HG02852 (cell line): ENCODE data around the gene ZNF22.
A peak's percentile ranks its signal among the peaks of the same experiment; 100 is the strongest.
"Not testable (repeated sequence)": the region's sequence is repeated elsewhere in the genome, so short reads cannot be mapped to it uniquely, and the experiment has no call there.

Source experiments
- ATAC-seq: cut with Tn5 transposase; IDR thresholded peaks from one replicate; pipeline ENCODE4 v1.9.1; 2021; ENCODE audit warnings: mild to moderate bottlenecking, moderate library complexity; ENCODE audit not compliant: unreplicated experiment

Gene ZNF22

DNA sequence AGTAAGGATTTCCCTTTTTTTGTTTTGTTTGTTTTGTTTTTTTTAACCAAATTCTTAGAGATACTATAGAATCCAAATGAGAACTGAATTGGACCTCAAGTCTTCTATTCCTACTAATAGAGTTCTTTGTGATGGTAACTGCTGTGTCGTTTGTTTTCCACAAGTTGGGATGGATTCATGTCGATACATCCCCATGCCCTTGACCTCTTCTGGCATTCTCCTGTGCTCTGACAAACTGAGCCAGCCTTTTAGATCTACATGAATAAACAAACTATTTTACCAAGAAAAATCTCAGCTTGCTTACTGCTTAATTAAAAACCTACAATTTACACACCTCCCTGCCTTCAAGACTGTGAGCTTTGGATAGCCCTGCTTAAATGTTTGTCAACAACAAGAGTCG, 3.9 kb downstream of the ZNF22 start:
- no peak for ATAC-seq

- no peak for ATAC-seq
Measured at GRCh38 chr10:45005284-45005683, 4.6 kb downstream of the ZNF22 start.

GRCh38 chr10:45006276-45007030, 5.7 kb downstream of the ZNF22 start:
- no peak for ATAC-seq

GRCh38 chr10:45008524-45009161, 7.9 kb downstream of the ZNF22 start:
- ATAC-seq, result peak; percentile 79

DNA sequence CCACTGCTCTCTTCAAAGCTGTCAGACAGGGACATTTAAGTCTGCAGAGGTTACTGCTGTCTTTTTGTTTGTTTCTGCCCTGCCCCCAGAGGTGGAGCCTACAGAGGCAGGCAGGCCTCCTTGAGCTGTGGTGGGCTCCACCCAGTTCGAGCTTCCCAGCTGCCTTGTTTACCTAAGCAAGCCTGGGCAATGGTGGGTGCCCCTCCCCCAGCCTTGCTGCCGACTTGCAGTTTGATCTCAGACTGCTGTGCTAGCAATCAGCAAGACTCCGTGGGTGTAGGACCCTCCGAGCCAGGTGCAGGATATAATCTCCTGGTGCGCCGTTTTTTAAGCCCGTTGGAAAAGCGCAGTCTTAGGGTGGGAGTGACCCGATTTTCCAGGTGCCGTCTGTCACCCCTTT, 13.8 kb downstream of the ZNF22 start:
- ATAC-seq, result not testable (repeated sequence)

- ATAC-seq, result no peak
Measured at GRCh38 chr10:45015590-45015989, 14.9 kb downstream of the ZNF22 start.

GRCh38 chr10:45023426-45023825, 22.7 kb downstream of the ZNF22 start:
- no peak for ATAC-seq

GRCh38 chr10:45034301-45034700, 33.6 kb downstream of the ZNF22 start:
- ATAC-seq, result no peak

- no peak for ATAC-seq
Measured at GRCh38 chr10:45035673-45036072, 35.0 kb downstream of the ZNF22 start.

DNA sequence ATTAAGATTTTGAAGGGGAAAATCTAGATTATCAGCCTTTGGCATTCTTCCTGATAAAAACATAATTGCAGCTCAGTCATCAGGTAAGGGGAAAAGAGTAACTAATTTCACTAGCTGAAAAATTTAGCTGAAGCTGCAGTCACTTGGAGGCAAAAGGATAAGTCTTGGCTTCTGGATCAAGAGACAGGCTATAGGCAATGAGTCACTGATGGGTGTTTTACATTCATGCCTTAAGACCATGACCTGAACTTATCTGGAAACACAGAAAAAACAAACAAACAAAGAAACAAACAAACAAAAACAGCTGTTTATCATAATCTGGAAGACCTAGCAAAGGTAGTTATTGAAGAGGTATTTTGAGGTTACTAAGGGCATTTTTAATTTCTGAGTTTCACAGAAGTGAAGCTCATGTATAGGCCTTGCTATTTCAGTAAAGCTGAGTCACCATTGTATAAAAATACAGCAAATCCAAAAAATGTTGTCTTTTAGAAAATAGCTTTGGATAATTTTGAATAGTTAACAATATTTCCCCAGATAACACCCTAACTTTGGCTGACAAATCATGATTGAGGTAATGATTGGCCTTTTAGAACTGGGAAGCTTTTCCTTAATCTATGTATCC, 40.3 kb downstream of the ZNF22 start:
- ATAC-seq, result no peak

GRCh38 chr10:45044290-45044689, 43.6 kb downstream of the ZNF22 start:
- no peak for ATAC-seq

DNA sequence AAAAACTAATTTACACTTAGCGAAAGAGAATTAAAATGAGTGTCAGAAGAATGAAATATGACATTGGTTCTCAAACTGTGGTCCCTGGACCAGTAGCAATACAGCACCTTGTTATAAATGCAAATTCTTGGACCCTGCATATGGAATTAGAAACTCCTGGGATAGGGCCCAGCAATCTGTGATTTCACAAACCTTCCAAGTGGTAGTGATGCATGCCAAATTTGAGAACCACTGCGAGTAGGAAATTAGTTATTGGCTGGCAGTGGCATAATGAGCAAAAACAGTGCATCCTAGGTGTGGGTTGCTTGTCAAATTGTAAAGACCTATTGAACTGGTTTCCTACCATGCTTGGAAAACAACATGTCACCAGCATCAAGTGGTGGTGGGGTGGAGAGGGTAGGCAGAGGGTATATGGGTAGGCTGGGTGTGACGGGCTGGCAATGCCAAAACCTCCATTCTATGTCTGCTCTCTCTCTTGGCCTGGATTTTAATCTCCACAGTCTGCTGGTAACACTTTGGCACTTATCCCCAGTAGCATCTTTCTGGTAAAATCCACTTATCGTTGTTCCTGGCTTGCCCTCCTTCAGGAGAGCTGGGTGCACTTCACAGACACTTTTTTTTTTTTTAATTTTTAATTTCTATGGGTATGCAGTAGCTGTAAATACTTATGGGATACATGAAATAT, 50.0 kb downstream of the ZNF22 start:
- no peak for ATAC-seq

DNA sequence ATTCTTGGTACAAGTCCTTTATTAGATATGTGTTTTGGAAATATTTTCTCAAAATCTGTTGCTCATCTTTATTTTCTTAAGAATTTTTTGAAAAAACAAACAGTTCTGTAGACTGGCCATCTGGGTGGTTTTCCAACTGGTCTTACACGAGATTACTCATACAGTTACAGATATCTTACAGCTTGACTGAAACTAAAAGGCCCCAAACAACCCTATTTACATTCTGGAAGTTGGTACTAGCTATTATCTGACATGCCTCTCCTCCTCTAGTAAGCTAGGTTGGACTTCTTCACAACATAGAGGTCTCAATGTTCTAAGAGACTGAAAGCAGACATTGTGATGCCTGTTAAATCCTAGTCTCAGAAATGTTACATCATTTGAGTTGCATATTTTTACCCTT, 52.0 kb downstream of the ZNF22 start:
- no peak for ATAC-seq

DNA sequence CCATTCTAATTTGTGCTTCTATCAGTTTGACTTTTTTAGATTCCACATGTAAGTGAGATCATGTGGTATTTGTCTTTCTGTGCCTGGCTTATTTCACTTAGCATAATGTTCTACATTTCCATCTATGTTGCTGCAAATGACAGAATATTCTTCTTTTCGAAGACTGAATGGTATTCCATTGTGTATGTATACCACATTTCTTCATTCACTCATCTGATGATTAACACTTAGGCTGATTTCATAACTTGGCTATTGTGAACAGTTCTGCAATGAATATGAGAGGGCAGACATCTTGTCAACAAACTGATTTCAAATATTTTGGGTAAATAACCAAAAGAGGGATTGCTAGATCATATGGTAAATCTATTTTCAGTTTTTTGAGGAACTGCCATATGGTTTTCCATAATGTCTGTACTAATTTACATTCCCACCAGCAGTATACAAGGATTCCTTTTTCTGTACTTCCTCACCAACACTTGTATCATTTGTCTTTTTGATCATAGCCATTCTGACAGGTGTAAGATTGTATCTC, 52.9 kb downstream of the ZNF22 start:
- no peak for ATAC-seq
